Measurements from ENCODE around the gene UBE3D. TPM values are rescaled to one million over a fixed set of nuclear protein-coding genes. Genes with fewer than 3 reads are reported as not detected.

UBE3D gene
- total and polyA plus RNA-seq, 2 of the 4 experiments (the other 2 are of a cell fraction) = 3.2 to 6.3 TPM

DNA sequence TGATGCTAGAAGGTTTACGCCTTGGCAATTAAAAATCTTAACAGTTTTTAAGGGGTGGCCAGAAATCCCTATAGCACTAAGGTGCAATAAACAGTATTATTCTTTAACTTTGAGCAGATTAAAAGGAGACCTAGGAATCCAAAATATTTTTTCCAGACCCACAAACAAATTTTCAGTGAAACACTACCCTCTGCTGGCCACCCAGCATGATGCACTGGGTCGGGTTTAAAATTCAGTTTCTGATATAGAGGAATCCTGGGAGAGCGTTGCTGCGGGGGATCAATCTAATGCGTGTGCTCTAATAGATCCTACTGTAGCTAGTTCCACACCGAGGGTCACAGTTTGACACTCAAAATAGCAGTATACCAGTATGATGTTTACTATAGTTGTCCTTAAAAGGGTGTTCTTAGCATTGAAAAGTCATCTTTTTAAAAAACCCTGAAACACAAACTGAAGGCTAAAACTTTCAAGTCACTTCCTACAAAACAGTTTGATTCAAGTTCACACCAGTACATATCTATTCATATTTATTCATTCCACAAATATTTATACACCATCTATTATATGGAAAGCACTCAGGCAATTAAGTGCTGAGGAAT is 10.2 kb downstream of the UBE3D start:
- Histone ChIP-seq H3K23ac (ENCODE audit: low read depth, low read length) (no peak overlapping the region), H3K4ac (ENCODE audit: low read depth, low read length) (no peak overlapping the region), H3K9me1 (ENCODE audit: insufficient read depth, low read length) (no peaks in the 10 kb centered on the region), H3K4me2 (ENCODE audit: low read depth, low read length) (peak overlapping the region; percentile 17; the same call in 1 of the 2 replicates), H2BK120ac (ENCODE audit: low read depth, low read length) (no peak overlapping the region), H4K91ac (ENCODE audit: insufficient read depth, low read depth, low read length) (no peak overlapping the region), H2AK9ac (replicated peaks; ENCODE audit: low read depth, low read length, poor library complexity) (no peak overlapping the region), H4K5ac (ENCODE audit: low read depth, low read length) (0 out of 2 replicates have a peak overlapping the region, but pooled peaks have one; percentile 6), H3K4me3 (ENCODE audit: insufficient read depth, low read depth, low read length) (no peak overlapping the region), H3K9ac (ENCODE audit: low read depth, low read length) (no peak overlapping the region), H3K14ac (replicated peaks; ENCODE audit: low read depth, low read length) (no peak overlapping the region), H3K56ac (ENCODE audit: extremely low read depth, insufficient read depth, low read length) (no peak overlapping the region), H3K4me1 (ENCODE audit: control insufficient read depth, insufficient read depth, low read length) (no peaks in the 10 kb centered on the region), H2AFZ (replicated peaks; ENCODE audit: low read length, poor library complexity) (no peak overlapping the region), H4K20me1 (ENCODE audit: insufficient read depth, low read length) (no peaks in the 10 kb centered on the region), H2BK5ac (ENCODE audit: low read depth, low read length, poor library complexity, severe bottlenecking) (no peak overlapping the region), H3K9me3 (ENCODE audit: control insufficient read depth, insufficient read depth, low read length) (no peaks in the 10 kb centered on the region), H3K79me1 (ENCODE audit: low read depth in 1 of 2, low read length in 2 of 2) (peaks cover 5 to 13% of the 10 kb centered on the region in 2 experiments; a peak in 2 of 4 replicates), H2BK15ac (ENCODE audit: low read depth, low read length) (no peak overlapping the region), H2AK5ac (ENCODE audit: low read depth, low read length) (no peak overlapping the region), H3K27me3 (ENCODE audit: control insufficient read depth, insufficient read depth, low read length) (no peaks in the 10 kb centered on the region), H4K8ac (ENCODE audit: low read depth in 2 of 2, low read length in 2 of 2) (peak overlapping the region in 1 of 2 experiments; percentile 67; a peak in 1 of 4 replicates), H3K18ac (ENCODE audit: low read depth, low read length) (no peak overlapping the region), H2BK20ac (ENCODE audit: low read depth, low read length) (no peak overlapping the region), H3K36me3 (ENCODE audit: control insufficient read depth, insufficient read depth, low read length) (peaks cover 4% of the 10 kb centered on the region), H3K27ac (ENCODE audit: insufficient read depth, low read length) (no peak overlapping the region)
- intact Hi-C loops (cut with micrococcal nuclease) (loop anchor here (1.0 to 10.0 kb wide), 5 partner anchors 151 to 785 kb away; no protein-coding TSS in a partner anchor), in situ Hi-C loops (cut with MboI; ENCODE audit: low sequenced_read_pairs) (loop anchor here (5.0 to 25.0 kb wide), 2 partner anchors 693 to 803 kb away; partner anchors contain the start of gene TPBG), dilution Hi-C loops (cut with HindIII; ENCODE audit: low sequenced_read_pairs, unreplicated experiment) (loop anchor here (25.0 kb wide), 1 partner anchor 457 kb away; the partner anchor contains the start of gene PRSS35)
- DNase-seq = peak; percentile 47
- BruUV-seq (replicated peaks) = no TSS peak
- no CpG with 5 or more reads among the region's 6 CpGs for WGBS, 2 experiments (ENCODE audit: extremely low coverage in 2 of 2, insufficient read length in 1 of 2)
- CTCF ChIA-PET = interaction anchor here (0.7 to 1.8 kb wide), 2 partner anchors 456 to 784 kb away, joined by 3 to 6 read pairs; no protein-coding TSS in a partner anchor
- peak; percentile 90 for ATAC-seq (ENCODE audit: low read depth)
- POLR2A ChIA-PET (ENCODE audit: unreplicated experiment) = no interaction called here
- TF ChIP-seq CHD1 (IDR thresholded peaks at IDR 0.05; ENCODE audit: low read depth, low read length) (no peak), NFE2L2 (IDR thresholded peaks at IDR 0.05; ENCODE audit: low read depth, low read length) (no peak), MAFK (IDR thresholded peaks at IDR 0.05; ENCODE audit: low read depth, low read length) (no peak), RAD21 (IDR thresholded peaks at IDR 0.05; ENCODE audit: low read length) (peak; percentile 87), RCOR1 (IDR thresholded peaks at IDR 0.05; ENCODE audit: insufficient replicate concordance, low read length) (no peak), CEBPB (IDR thresholded peaks at IDR 0.05; ENCODE audit: low read depth, low read length) (no peak), RFX5 (IDR thresholded peaks at IDR 0.05; ENCODE audit: low read depth, low read length) (no peak), SMC3 (IDR thresholded peaks at IDR 0.05; ENCODE audit: low read depth, low read length) (peak; percentile 89), POLR2A (IDR thresholded peaks at IDR 0.05; ENCODE audit: low read depth, low read length) (no peak), MXI1 (IDR thresholded peaks at IDR 0.05; ENCODE audit: borderline replicate concordance, low read depth, low read length) (no peak)
- TF ChIP-seq, protein P1, sequence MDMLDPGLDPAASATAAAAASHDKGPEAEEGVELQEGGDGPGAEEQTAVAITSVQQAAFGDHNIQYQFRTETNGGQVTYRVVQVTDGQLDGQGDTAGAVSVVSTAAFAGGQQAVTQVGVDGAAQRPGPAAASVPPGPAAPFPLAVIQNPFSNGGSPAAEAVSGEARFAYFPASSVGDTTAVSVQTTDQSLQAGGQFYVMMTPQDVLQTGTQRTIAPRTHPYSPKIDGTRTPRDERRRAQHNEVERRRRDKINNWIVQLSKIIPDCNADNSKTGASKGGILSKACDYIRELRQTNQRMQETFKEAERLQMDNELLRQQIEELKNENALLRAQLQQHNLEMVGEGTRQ (IDR thresholded peaks at IDR 0.05; ENCODE audit: low read depth, low read length) = no peak
- TF ChIP-seq, protein P2, sequence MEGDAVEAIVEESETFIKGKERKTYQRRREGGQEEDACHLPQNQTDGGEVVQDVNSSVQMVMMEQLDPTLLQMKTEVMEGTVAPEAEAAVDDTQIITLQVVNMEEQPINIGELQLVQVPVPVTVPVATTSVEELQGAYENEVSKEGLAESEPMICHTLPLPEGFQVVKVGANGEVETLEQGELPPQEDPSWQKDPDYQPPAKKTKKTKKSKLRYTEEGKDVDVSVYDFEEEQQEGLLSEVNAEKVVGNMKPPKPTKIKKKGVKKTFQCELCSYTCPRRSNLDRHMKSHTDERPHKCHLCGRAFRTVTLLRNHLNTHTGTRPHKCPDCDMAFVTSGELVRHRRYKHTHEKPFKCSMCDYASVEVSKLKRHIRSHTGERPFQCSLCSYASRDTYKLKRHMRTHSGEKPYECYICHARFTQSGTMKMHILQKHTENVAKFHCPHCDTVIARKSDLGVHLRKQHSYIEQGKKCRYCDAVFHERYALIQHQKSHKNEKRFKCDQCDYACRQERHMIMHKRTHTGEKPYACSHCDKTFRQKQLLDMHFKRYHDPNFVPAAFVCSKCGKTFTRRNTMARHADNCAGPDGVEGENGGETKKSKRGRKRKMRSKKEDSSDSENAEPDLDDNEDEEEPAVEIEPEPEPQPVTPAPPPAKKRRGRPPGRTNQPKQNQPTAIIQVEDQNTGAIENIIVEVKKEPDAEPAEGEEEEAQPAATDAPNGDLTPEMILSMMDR (conservative IDR thresholded peaks at IDR 0.05; ENCODE audit: low read depth, low read length) = peak; percentile 88

All from IMR-90 (cell line).